Progenitor cell of endocrine pancreas (in vitro differentiated cells): ENCODE measurements around the gene RNFT2. TPM values are rescaled to one million over a fixed set of nuclear protein-coding genes. Genes with fewer than 3 reads are reported as not detected.

ENCODE experiments used
- DNase-seq: peaks from one replicate; pipeline ENCODE4 v3.0.0; 2021; ENCODE audit warnings: low spot score; ENCODE audit not compliant: unreplicated experiment
- H3K27ac Mint-ChIP-seq: 2 replicates; pipeline ENCODE4 v1.8.0; 2021; ENCODE audit warnings: mild to moderate bottlenecking, moderate library complexity, mixed read lengths
- H3K27me3 Mint-ChIP-seq: 2 replicates; pipeline ENCODE4 v1.8.0; 2021; ENCODE audit warnings: mixed read lengths
- H3K36me3 Mint-ChIP-seq: 2 replicates; pipeline ENCODE4 v1.8.0; 2022; ENCODE audit warnings: mixed read lengths; ENCODE audit not compliant: insufficient read depth
- H3K4me1 Mint-ChIP-seq: 2 replicates; pipeline ENCODE4 v1.8.0; 2021; ENCODE audit warnings: low read depth, mixed read lengths
- H3K4me3 Mint-ChIP-seq: 2 replicates; pipeline ENCODE4 v1.8.0; 2021; ENCODE audit warnings: low read depth, mild to moderate bottlenecking, moderate library complexity, mixed read lengths
- H3K9me3 Mint-ChIP-seq: 2 replicates; pipeline ENCODE4 v1.8.0; 2021; ENCODE audit warnings: low read depth, mixed read lengths
- total RNA-seq: library from RNA; stranded (reverse); gene quantifications from 2 replicates; pipeline ENCODE4 v1.2.1, GENCODE V29; 2021
- TF ChIP-seq, protein P1 (sequence below): fragments of 200-600 bp; sonication (generic); IDR thresholded peaks from one replicate; pipeline ENCODE4 v1.5.0; 2021; ENCODE audit warnings: antibody characterized with exemption, mild to moderate bottlenecking; ENCODE audit not compliant: unreplicated experiment

Gene RNFT2
- total RNA-seq, 1 donor from 2014 or later, result 32.1 TPM

DNA sequence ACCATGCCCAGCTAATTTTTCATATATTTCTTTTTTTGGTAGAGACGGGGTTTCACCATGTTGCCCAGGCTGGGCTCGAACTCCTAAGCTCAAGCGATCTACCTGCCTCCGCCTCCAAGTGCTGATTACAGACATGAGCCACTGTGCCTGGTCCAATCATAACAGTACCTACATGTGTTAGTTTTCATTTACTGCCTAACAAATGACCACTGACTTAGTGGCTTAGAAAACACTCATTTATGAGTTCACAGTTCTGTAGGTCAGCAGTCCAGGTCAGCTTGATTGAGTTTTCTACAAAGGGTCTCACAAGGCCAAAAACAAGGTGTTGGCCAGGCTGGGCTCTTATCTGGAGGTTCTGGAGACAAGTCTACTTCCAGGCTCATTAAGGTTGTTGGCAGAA lies 60.6 kb downstream of the RNFT2 start:
- DNase-seq, result no peak
- TF ChIP-seq, protein P1, sequence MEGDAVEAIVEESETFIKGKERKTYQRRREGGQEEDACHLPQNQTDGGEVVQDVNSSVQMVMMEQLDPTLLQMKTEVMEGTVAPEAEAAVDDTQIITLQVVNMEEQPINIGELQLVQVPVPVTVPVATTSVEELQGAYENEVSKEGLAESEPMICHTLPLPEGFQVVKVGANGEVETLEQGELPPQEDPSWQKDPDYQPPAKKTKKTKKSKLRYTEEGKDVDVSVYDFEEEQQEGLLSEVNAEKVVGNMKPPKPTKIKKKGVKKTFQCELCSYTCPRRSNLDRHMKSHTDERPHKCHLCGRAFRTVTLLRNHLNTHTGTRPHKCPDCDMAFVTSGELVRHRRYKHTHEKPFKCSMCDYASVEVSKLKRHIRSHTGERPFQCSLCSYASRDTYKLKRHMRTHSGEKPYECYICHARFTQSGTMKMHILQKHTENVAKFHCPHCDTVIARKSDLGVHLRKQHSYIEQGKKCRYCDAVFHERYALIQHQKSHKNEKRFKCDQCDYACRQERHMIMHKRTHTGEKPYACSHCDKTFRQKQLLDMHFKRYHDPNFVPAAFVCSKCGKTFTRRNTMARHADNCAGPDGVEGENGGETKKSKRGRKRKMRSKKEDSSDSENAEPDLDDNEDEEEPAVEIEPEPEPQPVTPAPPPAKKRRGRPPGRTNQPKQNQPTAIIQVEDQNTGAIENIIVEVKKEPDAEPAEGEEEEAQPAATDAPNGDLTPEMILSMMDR, result no peak
- Mint-ChIP-seq H3K27me3 (no peaks in the 10 kb centered on the region), H3K4me1 (no peaks in the 10 kb centered on the region), H3K4me3 (no peak overlapping the region), H3K27ac (no peak overlapping the region), H3K9me3 (no peaks in the 10 kb centered on the region), H3K36me3 (peaks cover 17% of the 10 kb centered on the region)

- Mint-ChIP-seq H3K9me3 (no peaks in the 10 kb centered on the region), H3K4me3 (no peak overlapping the region), H3K27me3 (no peaks in the 10 kb centered on the region), H3K36me3 (peaks cover 17% of the 10 kb centered on the region), H3K4me1 (no peaks in the 10 kb centered on the region), H3K27ac (no peak overlapping the region)
- TF ChIP-seq, protein P1, result no peak
- no peak for DNase-seq
These were observed 61.8 kb downstream of the RNFT2 start for GRCh38 chr12:116799955-116800354.

- no peaks in the 10 kb centered on the region for H3K4me1 Mint-ChIP-seq
- H3K36me3 Mint-ChIP-seq, result peaks cover 17% of the 10 kb centered on the region
- no peaks in the 10 kb centered on the region for H3K27me3 Mint-ChIP-seq
These were observed 62.8 kb downstream of the RNFT2 start for GRCh38 chr12:116800918-116801317.

DNA sequence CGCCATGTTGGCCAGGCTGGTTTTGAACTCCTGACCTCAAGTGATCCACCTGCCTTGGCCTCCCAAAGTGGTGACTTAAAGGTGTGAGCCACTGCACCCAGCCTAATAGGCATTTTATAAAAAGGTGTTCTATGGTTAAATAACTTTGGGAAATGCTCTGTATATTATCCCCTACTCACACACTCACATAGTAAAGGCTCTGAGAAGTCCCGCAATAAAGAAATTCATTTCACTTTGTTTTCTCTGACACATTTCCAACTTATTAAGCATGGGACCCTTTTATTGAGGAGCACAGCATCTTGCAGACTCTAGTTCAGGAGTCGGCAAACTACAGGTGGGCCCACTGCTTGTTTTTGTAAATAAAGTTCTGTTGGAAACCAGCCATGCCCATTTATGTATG lies 63.9 kb downstream of the RNFT2 start:
- H3K9me3 Mint-ChIP-seq, result no peaks in the 10 kb centered on the region
- H3K27ac Mint-ChIP-seq, result no peak overlapping the region
- no peaks in the 10 kb centered on the region for H3K27me3 Mint-ChIP-seq
- H3K36me3 Mint-ChIP-seq, result peaks cover 17% of the 10 kb centered on the region
- no peaks in the 10 kb centered on the region for H3K4me1 Mint-ChIP-seq
- no peak for DNase-seq
- H3K4me3 Mint-ChIP-seq, result no peak overlapping the region
- TF ChIP-seq, protein P1, result no peak

More at GRCh38 chr12:116800918-116801317, 62.8 kb downstream of the RNFT2 start:
- Mint-ChIP-seq H3K4me3 (no peak overlapping the region), H3K27ac (no peak overlapping the region), H3K9me3 (no peaks in the 10 kb centered on the region)
- TF ChIP-seq, protein P1, result no peak
- DNase-seq, result no peak

GRCh38 chr12:116803013-116803736 lies 65.1 kb downstream of the RNFT2 start:
- Mint-ChIP-seq H3K27me3 (no peaks in the 10 kb centered on the region), H3K9me3 (no peaks in the 10 kb centered on the region), H3K36me3 (peaks cover 14% of the 10 kb centered on the region), H3K4me3 (no peak overlapping the region), H3K27ac (no peak overlapping the region), H3K4me1 (no peaks in the 10 kb centered on the region)
- no peak for DNase-seq
- TF ChIP-seq, protein P1, result no peak
